ENCODE data around the gene GSK3B. TPM values are rescaled to one million over a fixed set of nuclear protein-coding genes. Genes with fewer than 3 reads are reported as not detected.

The GSK3B gene
- total RNA-seq, 5 donors from 2014 or later (not counting 1 experiment from before 2014, with no cell fraction given) = 30.5 to 47.9 (median 32.7) TPM

- H3K27me3 ChIP-seq (replicated peaks in 1 of 2; ENCODE audit: control insufficient read depth in 2 of 2, extremely low read depth in 1 of 2, insufficient read depth in 2 of 2, low read length in 1 of 2) = no peaks in the 10 kb centered on the region
- no peaks in the 10 kb centered on the region for H3K27me3 Mint-ChIP-seq
- peaks cover 16% of the 10 kb centered on the region in 2 experiments for H3K4me1 ChIP-seq (ENCODE audit: control insufficient read depth in 1 of 2, extremely low read depth in 1 of 2, insufficient read depth in 2 of 2, low read length in 2 of 2)
- peaks cover 25% of the 10 kb centered on the region for H3K36me3 Mint-ChIP-seq
- no peaks in the 10 kb centered on the region for H3K9me3 ChIP-seq
- H3K27ac Mint-ChIP-seq = no peak overlapping the region
- no peak overlapping the region for H3K4me3 ChIP-seq (ENCODE audit: control insufficient read depth in 1 of 2, extremely low read depth in 1 of 2, low read length in 1 of 2)
- peaks cover 71 to 75% (median 71%) of the 10 kb centered on the region in 3 donors for H3K4me1 Mint-ChIP-seq
- no peak overlapping the region for H3K4me3 Mint-ChIP-seq
- ATAC-seq (replicated peaks in 1 of 4) (no peak), DNase-seq (no peak)
- H3K27ac ChIP-seq (ENCODE audit: low read length) = no peak overlapping the region
- WGBS (ENCODE audit: insufficient coverage) = 80% methylated on average over 1 of the region's 2 CpGs
- H3K9me3 Mint-ChIP-seq = peaks cover 0 to 4% (median 2%) of the 10 kb centered on the region in 3 donors
- H3K36me3 ChIP-seq (ENCODE audit: control insufficient read depth in 2 of 2, extremely low read depth in 1 of 2, insufficient read depth in 1 of 2, low read length in 1 of 2) = no peaks in the 10 kb centered on the region
- POLR2A ChIA-PET = no interaction called here
- CTCF ChIA-PET = no interaction called here
Observed at GRCh38 chr3:120080836-120081235, 13.4 kb downstream of the GSK3B start.

GRCh38 chr3:120077731-120078130 lies 16.5 kb downstream of the GSK3B start:
- DNase-seq = no peak
- Mint-ChIP-seq H3K27ac (no peak overlapping the region), H3K4me3 (no peak overlapping the region), H3K36me3 (peaks cover 36% of the 10 kb centered on the region), H3K27me3 (no peaks in the 10 kb centered on the region), H3K9me3 (peaks cover 0 to 4% (median 3%) of the 10 kb centered on the region in 3 donors), H3K4me1 (peaks cover 79 to 85% (median 80%) of the 10 kb centered on the region in 3 donors)
- H3K27me3 ChIP-seq (replicated peaks in 1 of 2; ENCODE audit: control insufficient read depth in 2 of 2, extremely low read depth in 1 of 2, insufficient read depth in 2 of 2, low read length in 1 of 2) = no peaks in the 10 kb centered on the region
- ChIA-PET POLR2A (no interaction called here), CTCF (no interaction called here)
- no peaks in the 10 kb centered on the region for H3K36me3 ChIP-seq (ENCODE audit: control insufficient read depth in 2 of 2, extremely low read depth in 1 of 2, insufficient read depth in 1 of 2, low read length in 1 of 2)
- no peak overlapping the region for H3K4me3 ChIP-seq (ENCODE audit: control insufficient read depth in 1 of 2, extremely low read depth in 1 of 2, low read length in 1 of 2)
- ATAC-seq (replicated peaks in 1 of 4) = no peak
- H3K9me3 ChIP-seq = no peaks in the 10 kb centered on the region
- H3K27ac ChIP-seq (ENCODE audit: low read length) = no peak overlapping the region
- WGBS (ENCODE audit: insufficient coverage) = 100% methylated on average over 1 of the region's 2 CpGs
- peaks cover 6 to 16% of the 10 kb centered on the region in 2 experiments for H3K4me1 ChIP-seq (ENCODE audit: control insufficient read depth in 1 of 2, extremely low read depth in 1 of 2, insufficient read depth in 2 of 2, low read length in 2 of 2)

DNA sequence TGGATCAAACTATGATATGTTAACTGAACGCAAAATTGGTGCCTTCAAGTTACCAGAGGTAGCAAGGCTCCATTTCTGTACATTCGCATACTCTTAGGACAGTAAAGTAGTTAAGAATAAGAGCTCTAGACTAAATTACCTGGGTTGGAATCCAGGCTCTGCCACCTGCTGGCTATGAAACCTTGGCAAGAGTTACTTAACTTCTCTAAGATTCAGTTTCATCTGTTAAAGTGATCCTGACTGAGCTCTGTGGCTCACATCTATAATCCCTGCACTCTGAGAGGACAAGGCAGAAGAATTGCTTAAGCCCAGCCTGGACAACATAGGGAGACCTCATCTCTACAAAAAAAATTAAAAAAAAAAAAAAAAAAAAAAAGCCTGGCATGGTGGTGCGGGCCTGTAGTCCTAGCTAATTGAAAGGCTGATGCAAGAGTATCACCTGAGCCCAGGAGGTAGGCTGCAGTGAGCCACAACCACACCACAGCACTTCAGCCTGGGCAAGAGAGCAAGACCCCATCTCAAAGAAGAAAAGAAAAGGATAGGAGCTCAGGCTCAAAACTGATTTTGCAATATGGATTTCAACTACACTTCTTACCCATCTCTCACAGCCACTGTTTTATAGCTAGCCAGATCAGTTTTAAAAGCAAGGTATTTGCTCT lies 21.3 kb downstream of the GSK3B start:
- ChIA-PET CTCF (interaction anchor here (0.7 to 1.5 kb wide), 6 partner anchors 22 to 317 kb away, joined by 3 to 7 read pairs (median 5); no protein-coding TSS in a partner anchor), POLR2A (interaction anchor here (0.7 to 1.5 kb wide), 3 partner anchors 19 to 645 kb away, joined by 5 to 6 read pairs (median 6); no protein-coding TSS in a partner anchor)
- Histone ChIP-seq H3K27me3 (replicated peaks in 1 of 2; ENCODE audit: control insufficient read depth in 2 of 2, extremely low read depth in 1 of 2, insufficient read depth in 2 of 2, low read length in 1 of 2) (no peaks in the 10 kb centered on the region), H3K4me3 (ENCODE audit: control insufficient read depth in 1 of 2, extremely low read depth in 1 of 2, low read length in 1 of 2) (no peak overlapping the region), H3K4me1 (ENCODE audit: control insufficient read depth in 1 of 2, extremely low read depth in 1 of 2, insufficient read depth in 2 of 2, low read length in 2 of 2) (peaks cover 2 to 4% of the 10 kb centered on the region in 2 experiments), H3K27ac (ENCODE audit: low read length) (no peak overlapping the region), H3K36me3 (ENCODE audit: control insufficient read depth in 2 of 2, extremely low read depth in 1 of 2, insufficient read depth in 1 of 2, low read length in 1 of 2) (no peaks in the 10 kb centered on the region), H3K9me3 (no peaks in the 10 kb centered on the region)
- DNase-seq = no peak
- H3K36me3 Mint-ChIP-seq = peaks cover 31% of the 10 kb centered on the region
- WGBS (ENCODE audit: insufficient coverage) = no CpG with 5 or more reads among the region's 3 CpGs
- H3K9me3 Mint-ChIP-seq = peaks cover 0 to 4% (median 3%) of the 10 kb centered on the region in 3 donors
- no peak for ATAC-seq (replicated peaks in 1 of 4)
- H3K27ac Mint-ChIP-seq = no peak overlapping the region
- no peak overlapping the region for H3K4me3 Mint-ChIP-seq
- H3K27me3 Mint-ChIP-seq = no peaks in the 10 kb centered on the region
- H3K4me1 Mint-ChIP-seq = peaks cover 69 to 71% (median 70%) of the 10 kb centered on the region in 3 donors

- Mint-ChIP-seq H3K9me3 (peaks cover 0 to 3% (median 3%) of the 10 kb centered on the region in 3 donors), H3K4me1 (peaks cover 75 to 78% (median 75%) of the 10 kb centered on the region in 3 donors), H3K36me3 (peaks cover 31% of the 10 kb centered on the region), H3K27me3 (no peaks in the 10 kb centered on the region), H3K4me3 (no peak overlapping the region), H3K27ac (no peak overlapping the region)
- ChIA-PET CTCF (interaction anchor here (0.6 to 1.0 kb wide), 3 partner anchors 11 to 1673 kb away, joined by 3 read pairs; no protein-coding TSS in a partner anchor), POLR2A (interaction anchor here in 1 of 2 donors (0.6 kb wide), 1 partner anchor 16 kb away, joined by 3 read pairs; no protein-coding TSS in a partner anchor)
- peaks cover 2 to 4% of the 10 kb centered on the region in 2 experiments for H3K4me1 ChIP-seq (ENCODE audit: control insufficient read depth in 1 of 2, extremely low read depth in 1 of 2, insufficient read depth in 2 of 2, low read length in 2 of 2)
- no peaks in the 10 kb centered on the region for H3K27me3 ChIP-seq (replicated peaks in 1 of 2; ENCODE audit: control insufficient read depth in 2 of 2, extremely low read depth in 1 of 2, insufficient read depth in 2 of 2, low read length in 1 of 2)
- DNase-seq (no peak), ATAC-seq (replicated peaks in 1 of 4) (no peak)
- no peaks in the 10 kb centered on the region for H3K36me3 ChIP-seq (ENCODE audit: control insufficient read depth in 2 of 2, extremely low read depth in 1 of 2, insufficient read depth in 1 of 2, low read length in 1 of 2)
- no peak overlapping the region for H3K4me3 ChIP-seq (ENCODE audit: control insufficient read depth in 1 of 2, extremely low read depth in 1 of 2, low read length in 1 of 2)
- no peaks in the 10 kb centered on the region for H3K9me3 ChIP-seq
- 100% methylated on average over 3 of the region's 6 CpGs for WGBS (ENCODE audit: insufficient coverage)
- H3K27ac ChIP-seq (ENCODE audit: low read length) = no peak overlapping the region
Observed at GRCh38 chr3:120071259-120071658, 23.0 kb downstream of the GSK3B start.

DNA sequence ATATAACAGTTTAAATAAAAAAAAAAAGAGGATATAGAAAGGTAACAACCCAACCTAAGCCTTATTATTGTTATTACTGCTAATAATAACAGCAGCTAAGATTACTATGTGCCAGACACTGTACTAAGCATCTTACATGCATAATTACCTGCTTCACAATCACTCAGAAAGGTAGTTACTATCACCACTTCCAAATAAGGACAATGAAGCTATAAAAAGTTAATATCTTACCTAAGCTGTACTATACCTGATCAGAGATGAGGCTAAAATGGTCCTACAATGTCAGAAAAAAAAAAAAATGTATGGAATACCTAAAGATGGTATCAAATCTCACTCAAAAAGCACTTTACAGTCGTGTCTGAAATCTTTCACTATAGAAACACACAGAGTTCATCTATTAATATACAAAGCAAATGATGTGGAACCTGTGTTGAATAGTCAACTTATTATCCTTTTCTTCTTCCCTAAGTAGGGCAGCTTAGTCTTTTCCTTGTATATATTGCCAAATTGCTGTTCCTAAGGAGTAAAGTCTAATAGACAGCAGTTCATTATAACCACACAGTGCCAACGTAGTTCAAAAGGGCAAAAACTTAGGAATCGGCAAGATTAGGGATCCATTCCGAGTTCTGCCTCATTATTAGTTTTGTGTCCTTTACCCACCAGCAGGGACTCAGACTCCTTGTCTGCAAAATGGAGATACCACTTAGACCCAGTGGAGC lies 23.8 kb downstream of the GSK3B start:
- POLR2A ChIA-PET = interaction anchor here in 1 of 2 donors (0.6 kb wide), 2 partner anchors 34 to 188 kb away, joined by 3 read pairs; no protein-coding TSS in a partner anchor
- H3K4me3 Mint-ChIP-seq = no peak overlapping the region
- DNase-seq (no peak), ATAC-seq (replicated peaks in 1 of 4) (no peak)
- Histone ChIP-seq H3K27ac (ENCODE audit: low read length) (no peak overlapping the region), H3K4me3 (ENCODE audit: control insufficient read depth in 1 of 2, extremely low read depth in 1 of 2, low read length in 1 of 2) (no peak overlapping the region), H3K27me3 (replicated peaks in 1 of 2; ENCODE audit: control insufficient read depth in 2 of 2, extremely low read depth in 1 of 2, insufficient read depth in 2 of 2, low read length in 1 of 2) (no peaks in the 10 kb centered on the region), H3K9me3 (no peaks in the 10 kb centered on the region), H3K36me3 (ENCODE audit: control insufficient read depth in 2 of 2, extremely low read depth in 1 of 2, insufficient read depth in 1 of 2, low read length in 1 of 2) (no peaks in the 10 kb centered on the region), H3K4me1 (ENCODE audit: control insufficient read depth in 1 of 2, extremely low read depth in 1 of 2, insufficient read depth in 2 of 2, low read length in 2 of 2) (peaks cover 2 to 4% of the 10 kb centered on the region in 2 experiments)
- CTCF ChIA-PET = interaction anchor here (0.7 to 0.8 kb wide), 2 partner anchors 17 to 60 kb away, joined by 3 to 5 read pairs; no protein-coding TSS in a partner anchor
- no peak overlapping the region for H3K27ac Mint-ChIP-seq
- peaks cover 0 to under 1% (median 0%) of the 10 kb centered on the region in 3 donors for H3K9me3 Mint-ChIP-seq
- peaks cover 29% of the 10 kb centered on the region for H3K36me3 Mint-ChIP-seq
- peaks cover 73 to 75% (median 75%) of the 10 kb centered on the region in 3 donors for H3K4me1 Mint-ChIP-seq
- WGBS (ENCODE audit: insufficient coverage) = no CpG with 5 or more reads among the region's 4 CpGs
- no peaks in the 10 kb centered on the region for H3K27me3 Mint-ChIP-seq

DNA sequence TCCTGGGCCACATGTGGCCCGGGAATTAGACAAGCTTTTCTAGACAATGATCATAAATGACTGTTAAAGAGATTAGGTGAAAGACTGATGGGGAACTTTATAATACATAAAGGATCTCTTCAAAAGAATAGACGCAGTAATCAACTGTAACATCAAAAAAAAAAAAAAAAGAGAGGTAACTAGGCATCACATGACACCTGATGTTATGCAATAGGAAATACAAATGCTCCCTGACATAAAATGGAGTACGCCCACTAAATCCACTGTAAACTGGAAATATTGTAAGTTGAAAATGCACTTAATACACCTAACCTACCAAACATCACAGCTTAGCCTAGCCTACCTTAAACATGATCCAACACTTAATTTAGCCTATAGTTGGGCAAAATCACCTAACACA lies 27.2 kb downstream of the GSK3B start:
- ATAC-seq (replicated peaks in 1 of 4) (no peak), DNase-seq (no peak)
- ChIA-PET CTCF (interaction anchor here in 1 of 2 donors (0.7 to 1.5 kb wide), 3 partner anchors 9 to 492 kb away, joined by 3 to 4 read pairs (median 3); no protein-coding TSS in a partner anchor), POLR2A (interaction anchor here in 1 of 2 donors (0.7 to 1.1 kb wide), 3 partner anchors 27 to 28 kb away, joined by 3 to 4 read pairs (median 3); partner anchors contain the start of gene GSK3B)
- Histone ChIP-seq H3K4me1 (ENCODE audit: control insufficient read depth in 1 of 2, extremely low read depth in 1 of 2, insufficient read depth in 2 of 2, low read length in 2 of 2) (peaks cover 2 to 6% of the 10 kb centered on the region in 2 experiments), H3K9me3 (no peaks in the 10 kb centered on the region), H3K27ac (ENCODE audit: low read length) (no peak overlapping the region), H3K4me3 (ENCODE audit: control insufficient read depth in 1 of 2, extremely low read depth in 1 of 2, low read length in 1 of 2) (no peak overlapping the region), H3K36me3 (ENCODE audit: control insufficient read depth in 2 of 2, extremely low read depth in 1 of 2, insufficient read depth in 1 of 2, low read length in 1 of 2) (no peaks in the 10 kb centered on the region), H3K27me3 (replicated peaks in 1 of 2; ENCODE audit: control insufficient read depth in 2 of 2, extremely low read depth in 1 of 2, insufficient read depth in 2 of 2, low read length in 1 of 2) (no peaks in the 10 kb centered on the region)
- Mint-ChIP-seq H3K4me1 (peaks cover 63 to 72% (median 68%) of the 10 kb centered on the region in 3 donors), H3K4me3 (no peak overlapping the region), H3K27ac (no peak overlapping the region), H3K27me3 (no peaks in the 10 kb centered on the region), H3K9me3 (peaks cover 0 to 5% (median 0%) of the 10 kb centered on the region in 3 donors), H3K36me3 (peaks cover 19% of the 10 kb centered on the region)
- no CpG with 5 or more reads among the region's 3 CpGs for WGBS (ENCODE audit: insufficient coverage)

Measured in T-cell (primary cell).